HEK293 (cell line): ENCODE results near the gene MTERF4.

ENCODE experiments used
- CTCF ChIA-PET: fragments of 350-600 bp; formaldehyde crosslinking; extraction: SDS; loops from one replicate; lab custom pipeline; 2021; ENCODE audit warnings: antibody characterized with exemption; lab: Yijun Ruan, JAX
- POLR2A ChIA-PET: fragments of 300-600 bp; formaldehyde crosslinking; extraction: SDS; loops from one replicate; lab custom pipeline; 2020; ENCODE audit warnings: antibody characterized with exemption, inconsistent platforms; lab: Yijun Ruan, JAX
- H3K27ac ChIP-seq: fragments of 200-500 bp; sonication (Bioruptor generic); 2 replicates; pipeline ENCODE4 v1.5.1; 2014; ENCODE audit warnings: low read depth, low read length, control low read depth, inconsistent platforms; ENCODE audit errors: extremely low read depth
- H3K36me3 ChIP-seq, 2 experiments: fragments of 200-500 bp in 1 of 2; sonication (Bioruptor generic) in 1 of 2; 1 replicate in 1 of 2; 2 replicates in 1 of 2; pipeline ENCODE4 v1.5.1; 2014 to 2017; ENCODE audit warnings: inconsistent platforms in 2 of 2, low read length in 2 of 2; ENCODE audit not compliant: control insufficient read depth in 2 of 2, insufficient read depth in 1 of 2
- H3K4me1 ChIP-seq: fragments of 200-500 bp; sonication (Bioruptor generic); 2 replicates; pipeline ENCODE4 v1.5.1; 2014; ENCODE audit warnings: mild to moderate bottlenecking, low read length, inconsistent platforms; ENCODE audit not compliant: control insufficient read depth, insufficient read depth
- H3K4me3 ChIP-seq: 2 replicates; pipeline ENCODE4 v1.5.1; 2011; ENCODE audit warnings: low read depth, mild to moderate bottlenecking, control low read depth, low read length, moderate library complexity
- H3K9me3 ChIP-seq: fragments of 200-500 bp; sonication (Bioruptor generic); 2 replicates; pipeline ENCODE4 v1.5.1; 2014; ENCODE audit warnings: low read depth, low read length, inconsistent platforms; ENCODE audit not compliant: control insufficient read depth, insufficient read depth
- YY2 ChIP-seq: fragments of 450-650 bp; formaldehyde crosslinking; IDR thresholded peaks from 2 replicates; pipeline ENCODE4 v1.5.1; 2016; ENCODE audit warnings: missing biosample characterization, missing genetic modification characterization
- ZBTB17 ChIP-seq: fragments of 450-650 bp; formaldehyde crosslinking; IDR thresholded peaks from 2 replicates; pipeline ENCODE4 v1.5.1; 2016; ENCODE audit warnings: missing biosample characterization, missing genetic modification characterization
- ZFP3 ChIP-seq: fragments of 450-650 bp; formaldehyde crosslinking; IDR thresholded peaks from 2 replicates; pipeline ENCODE4 v1.5.1; 2016; ENCODE audit warnings: low read depth, missing biosample characterization, missing genetic modification characterization
- ZNF302 ChIP-seq: fragments of 450-650 bp; formaldehyde crosslinking; IDR thresholded peaks from 2 replicates; pipeline ENCODE4 v1.5.1; 2016; ENCODE audit warnings: missing biosample characterization, missing genetic modification characterization, low read depth
- ZNF350 ChIP-seq: fragments of 450-650 bp; formaldehyde crosslinking; IDR thresholded peaks from 2 replicates; pipeline ENCODE4 v1.5.0; 2017; ENCODE audit warnings: missing biosample characterization, mild to moderate bottlenecking, missing genetic modification characterization
- ZNF548 ChIP-seq: fragments of 450-650 bp; formaldehyde crosslinking; IDR thresholded peaks from 2 replicates; pipeline ENCODE4 v1.5.1; 2016; ENCODE audit warnings: missing biosample characterization, missing genetic modification characterization
- ZNF623 ChIP-seq: fragments of 450-650 bp; formaldehyde crosslinking; IDR thresholded peaks from 2 replicates; pipeline ENCODE4 v1.5.1; 2016; ENCODE audit warnings: missing biosample characterization, missing genetic modification characterization
- ZNF670 ChIP-seq: fragments of 450-650 bp; formaldehyde crosslinking; IDR thresholded peaks from 2 replicates; pipeline ENCODE4 v1.5.1; 2016; ENCODE audit warnings: missing biosample characterization, missing genetic modification characterization, low read depth
- TF ChIP-seq, protein P1 (sequence below): fragments of 450-650 bp; formaldehyde crosslinking; IDR thresholded peaks from 2 replicates; pipeline ENCODE4 v1.5.1; 2016; ENCODE audit warnings: missing biosample characterization, missing genetic modification characterization, borderline replicate concordance
- TF ChIP-seq, protein P2 (sequence below): IDR thresholded peaks from 2 replicates; pipeline ENCODE4 v1.6.1; 2011; ENCODE audit warnings: mild to moderate bottlenecking, low read depth, low read length, borderline replicate concordance
- TF ChIP-seq, protein P3 (sequence below): fragments of 450-650 bp; formaldehyde crosslinking; IDR thresholded peaks from 2 replicates; pipeline ENCODE4 v1.5.0; 2017; ENCODE audit warnings: missing biosample characterization, missing genetic modification characterization, borderline replicate concordance
- TF ChIP-seq, protein P4 (sequence below): fragments of 450-650 bp; formaldehyde crosslinking; IDR thresholded peaks from 2 replicates; pipeline ENCODE4 v1.5.1; 2016; ENCODE audit warnings: missing biosample characterization, missing genetic modification characterization
- TF ChIP-seq, protein P5 (sequence below): fragments of 450-650 bp; formaldehyde crosslinking; IDR thresholded peaks from 2 replicates; pipeline ENCODE4 v1.5.1; 2016; ENCODE audit warnings: missing biosample characterization, missing genetic modification characterization, low read depth

The MTERF4 gene

DNA sequence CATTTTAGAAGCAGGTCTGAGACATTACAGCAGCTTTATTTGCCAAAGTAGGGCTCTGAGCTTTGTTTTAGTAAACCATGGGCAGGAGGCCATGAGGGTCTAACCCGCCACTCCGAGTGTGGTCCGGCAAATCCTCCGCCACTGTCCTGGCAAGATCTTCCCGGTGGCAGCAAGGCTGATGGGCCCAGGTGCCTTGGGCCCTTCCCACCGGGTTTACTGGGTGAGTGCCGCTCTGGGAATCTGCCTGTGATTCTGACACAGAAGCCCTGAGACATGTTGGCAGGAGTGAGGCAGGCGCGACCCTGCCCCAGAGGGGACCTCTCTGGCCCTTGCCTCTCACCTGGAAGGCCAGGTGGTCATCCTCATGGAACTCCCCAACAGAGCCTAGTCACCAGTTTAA is 29.9 kb downstream of the MTERF4 start:
- TF ChIP-seq, protein P1, sequence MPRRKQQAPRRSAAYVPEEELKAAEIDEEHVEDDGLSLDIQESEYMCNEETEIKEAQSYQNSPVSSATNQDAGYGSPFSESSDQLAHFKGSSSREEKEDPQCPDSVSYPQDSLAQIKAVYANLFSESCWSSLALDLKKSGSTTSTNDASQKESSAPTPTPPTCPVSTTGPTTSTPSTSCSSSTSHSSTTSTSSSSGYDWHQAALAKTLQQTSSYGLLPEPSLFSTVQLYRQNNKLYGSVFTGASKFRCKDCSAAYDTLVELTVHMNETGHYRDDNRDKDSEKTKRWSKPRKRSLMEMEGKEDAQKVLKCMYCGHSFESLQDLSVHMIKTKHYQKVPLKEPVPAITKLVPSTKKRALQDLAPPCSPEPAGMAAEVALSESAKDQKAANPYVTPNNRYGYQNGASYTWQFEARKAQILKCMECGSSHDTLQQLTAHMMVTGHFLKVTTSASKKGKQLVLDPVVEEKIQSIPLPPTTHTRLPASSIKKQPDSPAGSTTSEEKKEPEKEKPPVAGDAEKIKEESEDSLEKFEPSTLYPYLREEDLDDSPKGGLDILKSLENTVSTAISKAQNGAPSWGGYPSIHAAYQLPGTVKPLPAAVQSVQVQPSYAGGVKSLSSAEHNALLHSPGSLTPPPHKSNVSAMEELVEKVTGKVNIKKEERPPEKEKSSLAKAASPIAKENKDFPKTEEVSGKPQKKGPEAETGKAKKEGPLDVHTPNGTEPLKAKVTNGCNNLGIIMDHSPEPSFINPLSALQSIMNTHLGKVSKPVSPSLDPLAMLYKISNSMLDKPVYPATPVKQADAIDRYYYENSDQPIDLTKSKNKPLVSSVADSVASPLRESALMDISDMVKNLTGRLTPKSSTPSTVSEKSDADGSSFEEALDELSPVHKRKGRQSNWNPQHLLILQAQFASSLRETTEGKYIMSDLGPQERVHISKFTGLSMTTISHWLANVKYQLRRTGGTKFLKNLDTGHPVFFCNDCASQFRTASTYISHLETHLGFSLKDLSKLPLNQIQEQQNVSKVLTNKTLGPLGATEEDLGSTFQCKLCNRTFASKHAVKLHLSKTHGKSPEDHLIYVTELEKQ: no peak
- TF ChIP-seq ZBTB17 (tag by site-specific recombination): no peak
- TF ChIP-seq, all 188 proteins: peak for 0
- H3K4me1 ChIP-seq: no peaks in the 10 kb centered on the region
- no peak overlapping the region for H3K4me3 ChIP-seq
- no peak overlapping the region for H3K27ac ChIP-seq
- CTCF ChIA-PET: no interaction called here
- peaks cover 0 to 13% of the 10 kb centered on the region in 2 experiments; a peak in 2 of 3 replicates for H3K36me3 ChIP-seq
- POLR2A ChIA-PET: no interaction called here
- H3K9me3 ChIP-seq: no peaks in the 10 kb centered on the region

DNA sequence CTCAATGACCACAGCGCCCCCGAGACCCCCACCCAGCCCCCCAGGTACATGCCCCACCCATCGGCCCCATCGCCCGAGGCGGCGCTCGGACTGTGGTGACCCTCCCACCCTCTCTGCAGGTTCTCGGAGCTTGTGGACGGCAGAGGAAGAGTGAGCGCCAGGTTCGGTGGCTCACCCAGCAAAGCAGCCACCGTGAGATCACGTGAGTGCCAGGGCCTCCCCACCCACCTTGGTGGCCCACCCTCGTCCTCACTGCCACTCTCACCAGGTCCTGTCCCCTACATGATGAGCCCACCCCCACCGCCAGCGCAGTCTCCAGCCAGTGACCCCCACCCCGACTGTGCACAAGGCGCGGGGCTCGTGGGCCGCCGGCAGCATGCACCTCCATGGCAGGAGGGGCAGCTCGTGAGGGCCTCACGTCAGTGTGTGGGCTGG is 30.4 kb downstream of the MTERF4 start:
- Histone ChIP-seq H3K4me3 (no peak overlapping the region), H3K27ac (no peak overlapping the region), H3K36me3 (peaks cover 0 to 13% of the 10 kb centered on the region in 2 experiments; a peak in 2 of 3 replicates), H3K4me1 (no peaks in the 10 kb centered on the region), H3K9me3 (no peaks in the 10 kb centered on the region)
- TF ChIP-seq, protein P2, sequence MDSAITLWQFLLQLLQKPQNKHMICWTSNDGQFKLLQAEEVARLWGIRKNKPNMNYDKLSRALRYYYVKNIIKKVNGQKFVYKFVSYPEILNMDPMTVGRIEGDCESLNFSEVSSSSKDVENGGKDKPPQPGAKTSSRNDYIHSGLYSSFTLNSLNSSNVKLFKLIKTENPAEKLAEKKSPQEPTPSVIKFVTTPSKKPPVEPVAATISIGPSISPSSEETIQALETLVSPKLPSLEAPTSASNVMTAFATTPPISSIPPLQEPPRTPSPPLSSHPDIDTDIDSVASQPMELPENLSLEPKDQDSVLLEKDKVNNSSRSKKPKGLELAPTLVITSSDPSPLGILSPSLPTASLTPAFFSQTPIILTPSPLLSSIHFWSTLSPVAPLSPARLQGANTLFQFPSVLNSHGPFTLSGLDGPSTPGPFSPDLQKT: no peak
- TF ChIP-seq YY2 (tag by site-specific recombination): no peak
- TF ChIP-seq ZNF548 (tag by site-specific recombination): no peak
- TF ChIP-seq ZFP3 (tag by site-specific recombination): no peak
- TF ChIP-seq ZNF350 (tag by site-specific recombination): no peak
- TF ChIP-seq, protein P3, sequence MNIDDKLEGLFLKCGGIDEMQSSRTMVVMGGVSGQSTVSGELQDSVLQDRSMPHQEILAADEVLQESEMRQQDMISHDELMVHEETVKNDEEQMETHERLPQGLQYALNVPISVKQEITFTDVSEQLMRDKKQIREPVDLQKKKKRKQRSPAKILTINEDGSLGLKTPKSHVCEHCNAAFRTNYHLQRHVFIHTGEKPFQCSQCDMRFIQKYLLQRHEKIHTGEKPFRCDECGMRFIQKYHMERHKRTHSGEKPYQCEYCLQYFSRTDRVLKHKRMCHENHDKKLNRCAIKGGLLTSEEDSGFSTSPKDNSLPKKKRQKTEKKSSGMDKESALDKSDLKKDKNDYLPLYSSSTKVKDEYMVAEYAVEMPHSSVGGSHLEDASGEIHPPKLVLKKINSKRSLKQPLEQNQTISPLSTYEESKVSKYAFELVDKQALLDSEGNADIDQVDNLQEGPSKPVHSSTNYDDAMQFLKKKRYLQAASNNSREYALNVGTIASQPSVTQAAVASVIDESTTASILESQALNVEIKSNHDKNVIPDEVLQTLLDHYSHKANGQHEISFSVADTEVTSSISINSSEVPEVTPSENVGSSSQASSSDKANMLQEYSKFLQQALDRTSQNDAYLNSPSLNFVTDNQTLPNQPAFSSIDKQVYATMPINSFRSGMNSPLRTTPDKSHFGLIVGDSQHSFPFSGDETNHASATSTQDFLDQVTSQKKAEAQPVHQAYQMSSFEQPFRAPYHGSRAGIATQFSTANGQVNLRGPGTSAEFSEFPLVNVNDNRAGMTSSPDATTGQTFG: no peak
- TF ChIP-seq, protein P4, sequence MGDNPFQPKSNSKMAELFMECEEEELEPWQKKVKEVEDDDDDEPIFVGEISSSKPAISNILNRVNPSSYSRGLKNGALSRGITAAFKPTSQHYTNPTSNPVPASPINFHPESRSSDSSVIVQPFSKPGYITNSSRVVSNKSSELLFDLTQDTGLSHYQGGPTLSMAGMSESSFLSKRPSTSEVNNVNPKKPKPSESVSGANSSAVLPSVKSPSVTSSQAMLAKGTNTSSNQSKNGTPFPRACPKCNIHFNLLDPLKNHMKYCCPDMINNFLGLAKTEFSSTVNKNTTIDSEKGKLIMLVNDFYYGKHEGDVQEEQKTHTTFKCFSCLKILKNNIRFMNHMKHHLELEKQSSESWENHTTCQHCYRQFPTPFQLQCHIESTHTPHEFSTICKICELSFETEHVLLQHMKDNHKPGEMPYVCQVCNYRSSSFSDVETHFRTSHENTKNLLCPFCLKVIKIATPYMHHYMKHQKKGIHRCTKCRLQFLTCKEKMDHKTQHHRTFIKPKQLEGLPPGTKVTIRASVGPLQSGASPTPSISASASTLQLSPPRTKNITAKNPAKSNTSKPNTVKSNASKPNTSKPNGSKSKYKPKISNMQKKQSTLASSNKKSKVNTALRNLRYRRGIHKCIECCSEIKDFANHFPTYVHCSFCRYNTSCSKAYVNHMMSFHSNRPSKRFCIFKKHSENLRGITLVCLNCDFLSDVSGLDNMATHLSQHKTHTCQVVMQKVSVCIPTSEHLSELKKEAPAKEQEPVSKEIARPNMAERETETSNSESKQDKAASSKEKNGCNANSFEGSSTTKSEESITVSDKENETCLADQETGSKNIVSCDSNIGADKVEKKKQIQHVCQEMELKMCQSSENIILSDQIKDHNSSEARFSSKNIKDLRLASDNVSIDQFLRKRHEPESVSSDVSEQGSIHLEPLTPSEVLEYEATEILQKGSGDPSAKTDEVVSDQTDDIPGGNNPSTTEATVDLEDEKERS (tag by site-specific recombination): no peak
- TF ChIP-seq, protein P5, sequence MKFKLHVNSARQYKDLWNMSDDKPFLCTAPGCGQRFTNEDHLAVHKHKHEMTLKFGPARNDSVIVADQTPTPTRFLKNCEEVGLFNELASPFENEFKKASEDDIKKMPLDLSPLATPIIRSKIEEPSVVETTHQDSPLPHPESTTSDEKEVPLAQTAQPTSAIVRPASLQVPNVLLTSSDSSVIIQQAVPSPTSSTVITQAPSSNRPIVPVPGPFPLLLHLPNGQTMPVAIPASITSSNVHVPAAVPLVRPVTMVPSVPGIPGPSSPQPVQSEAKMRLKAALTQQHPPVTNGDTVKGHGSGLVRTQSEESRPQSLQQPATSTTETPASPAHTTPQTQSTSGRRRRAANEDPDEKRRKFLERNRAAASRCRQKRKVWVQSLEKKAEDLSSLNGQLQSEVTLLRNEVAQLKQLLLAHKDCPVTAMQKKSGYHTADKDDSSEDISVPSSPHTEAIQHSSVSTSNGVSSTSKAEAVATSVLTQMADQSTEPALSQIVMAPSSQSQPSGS: no peak
- TF ChIP-seq ZNF623: no peak
- no peak for TF ChIP-seq ZNF670 (tag by site-specific recombination)
- TF ChIP-seq ZNF302 (tag by site-specific recombination): no peak
- POLR2A ChIA-PET: no interaction called here
- CTCF ChIA-PET: no interaction called here
